Panc1 (cell line): ENCODE data around the gene CLECL1. TPM values are rescaled to one million over a fixed set of nuclear protein-coding genes. Genes with fewer than 3 reads are reported as not detected.

ENCODE experiments used
- ATAC-seq: fragments of 200-7000 bp; cut with Tn5 transposase; 2 replicates; pipeline ENCODE4 v1.9.1; 2020; ENCODE audit warnings: mild to moderate bottlenecking, moderate library complexity
- BruUV-seq: library from RNA; stranded (reverse); fragments of 400-500 nt; replicated peaks from 2 replicates; lab custom pipeline; 2021; lab: Mats Ljungman, UMichigan
- CTCF ChIA-PET: fragments of 300-600 bp; sonication (Branson Sonifier 250); formaldehyde crosslinking; loops from one replicate; lab custom pipeline; 2022; ENCODE audit warnings: antibody characterized with exemption; lab: Charles Lee
- POLR2A ChIA-PET: fragments of 300-600 bp; sonication (Branson Sonifier 250); formaldehyde crosslinking; loops from one replicate; lab custom pipeline; 2022; ENCODE audit warnings: antibody characterized with exemption; lab: Charles Lee
- DNase-seq: peaks from one replicate; pipeline ENCODE4 v3.0.0-alpha.2; 2010; ENCODE audit warnings: low read depth, low spot score
- H3K27ac ChIP-seq: 2 replicates; pipeline ENCODE4 v1.5.1; 2011; ENCODE audit warnings: mild to moderate bottlenecking, low read length, inconsistent platforms
- H3K27me3 ChIP-seq: fragments of 200-500 bp; sonication (Bioruptor generic); 2 replicates; pipeline ENCODE4 v1.6.0; 2014; ENCODE audit warnings: low read length, inconsistent platforms; ENCODE audit not compliant: control insufficient read depth, insufficient read depth
- H3K36me3 ChIP-seq: fragments of 200-500 bp; sonication (Bioruptor generic); 2 replicates; pipeline ENCODE4 v1.5.1; 2014; ENCODE audit warnings: inconsistent platforms, mild to moderate bottlenecking, low read length, moderate library complexity; ENCODE audit not compliant: control insufficient read depth, insufficient read depth
- H3K4me1 ChIP-seq: 2 replicates; pipeline ENCODE4 v1.5.1; 2011; ENCODE audit warnings: inconsistent platforms, mild to moderate bottlenecking, low read length, moderate library complexity; ENCODE audit not compliant: control insufficient read depth, insufficient read depth
- H3K4me3 ChIP-seq, 2 experiments: 2 replicates each; pipeline ENCODE4 v1.5.1; 2011 to 2012; ENCODE audit warnings: low read depth in 2 of 2, low read length in 2 of 2, mild to moderate bottlenecking in 2 of 2, inconsistent platforms in 1 of 2, moderate library complexity in 1 of 2
- H3K9me3 ChIP-seq: fragments of 200-500 bp; sonication (Bioruptor generic); 2 replicates; pipeline ENCODE4 v1.5.1; 2014; ENCODE audit warnings: low read depth, mild to moderate bottlenecking, inconsistent platforms, low read length, moderate library complexity; ENCODE audit not compliant: control insufficient read depth, insufficient read depth
- CTCF ChIP-seq: fragments of 450-650 bp; IDR thresholded peaks from 2 replicates; pipeline ENCODE4 v1.5.1; 2017; ENCODE audit warnings: mild to moderate bottlenecking
- POLR2AphosphoS5 ChIP-seq: IDR thresholded peaks from 2 replicates; pipeline ENCODE4 v1.6.1; 2012; ENCODE audit warnings: mild to moderate bottlenecking, low read depth, low read length, moderate library complexity
- REST ChIP-seq, 2 experiments: IDR thresholded peaks; 2 replicates each; pipeline ENCODE4 v1.6.1; 2011 to 2012; ENCODE audit warnings: low read depth in 2 of 2, control low read depth in 1 of 2, low read length in 1 of 2, mild to moderate bottlenecking in 1 of 2, moderate library complexity in 1 of 2; ENCODE audit not compliant: insufficient read depth in 1 of 2
- SIN3A ChIP-seq: IDR thresholded peaks from 2 replicates; pipeline ENCODE4 v1.6.1; 2012; ENCODE audit warnings: low read depth, mild to moderate bottlenecking, low read length, moderate library complexity, borderline replicate concordance; ENCODE audit not compliant: insufficient read depth
- TCF7L2 ChIP-seq: IDR thresholded peaks from 2 replicates; pipeline ENCODE4 v1.6.1; 2011; ENCODE audit warnings: mild to moderate bottlenecking, low read depth, low read length, inconsistent platforms
- in situ Hi-C: cut with HindIII; loops from 2 replicates; pipeline ENCODE4 v1.10.0; 2016; ENCODE audit warnings: low sequenced_read_pairs, low pct_unique_long_range_greater_than_20kb
- intact Hi-C: fragments of 100-400 bp; cut with micrococcal nuclease; formaldehyde crosslinking; loops from one replicate; pipeline ENCODE4 v1.10.0; 2022; ENCODE audit not compliant: unreplicated experiment
- total RNA-seq: library from RNA; stranded (reverse); gene quantifications from one replicate; pipeline ENCODE4 v1.2.1, GENCODE V29; 2021; ENCODE audit not compliant: unreplicated experiment

Gene CLECL1
- total RNA-seq, 1 experiment from 2014 or later = not detected

DNA sequence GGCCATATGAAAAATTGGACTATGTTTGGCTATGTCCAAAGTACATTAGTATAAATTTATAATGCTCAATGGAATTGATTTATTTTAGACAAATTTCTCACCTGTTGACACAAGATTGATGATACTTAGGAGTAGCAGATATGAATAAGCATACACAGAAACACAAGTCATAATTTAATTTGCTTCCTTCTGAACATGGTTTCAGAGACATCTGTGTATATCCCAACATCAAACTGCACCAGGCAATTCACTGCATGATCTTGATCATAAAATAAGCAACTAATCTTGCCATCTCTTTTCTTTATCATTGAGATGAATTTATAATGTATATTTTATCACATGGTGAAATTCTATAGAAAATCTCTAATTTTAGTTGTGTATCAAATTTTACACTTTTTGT, 3.8 kb downstream of the CLECL1 start:
- ATAC-seq (no peak), DNase-seq (no peak)
- ChIA-PET CTCF (no interaction called here), POLR2A (no interaction called here)
- in situ Hi-C loops = no loop called here
- Histone ChIP-seq H3K4me3 (no peak overlapping the region), H3K27me3 (no peaks in the 10 kb centered on the region), H3K9me3 (no peaks in the 10 kb centered on the region), H3K4me1 (no peaks in the 10 kb centered on the region), H3K36me3 (no peaks in the 10 kb centered on the region), H3K27ac (no peak overlapping the region)
- no TSS peak for BruUV-seq
- intact Hi-C loops = no loop called here
- TF ChIP-seq CTCF = no peak
- TF ChIP-seq SIN3A = no peak
- TF ChIP-seq POLR2AphosphoS5 = no peak

DNA sequence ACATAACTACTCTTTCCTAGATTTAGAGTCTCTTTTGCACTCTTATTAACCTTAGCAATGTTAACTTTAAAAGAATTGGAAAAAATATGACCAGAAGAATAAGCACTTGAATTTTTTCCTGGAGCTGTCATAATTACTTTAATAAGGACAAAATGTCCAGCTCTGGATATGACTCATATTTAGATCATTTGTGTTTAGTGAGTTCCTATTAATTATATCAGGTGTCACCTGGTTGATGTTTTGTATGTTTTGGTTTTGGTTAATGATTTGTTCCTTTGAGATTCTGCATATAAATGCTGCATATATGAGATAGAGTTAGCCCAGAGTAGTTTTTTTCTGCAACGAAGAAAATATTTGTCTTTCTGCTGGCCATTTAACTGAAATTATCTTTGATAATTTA, 5.1 kb downstream of the CLECL1 start:
- H3K27ac ChIP-seq = no peak overlapping the region
- no peak for DNase-seq
- POLR2A ChIA-PET = no interaction called here
- intact Hi-C loops (no loop called here), in situ Hi-C loops (no loop called here)
- ATAC-seq = no peak
- no peaks in the 10 kb centered on the region for H3K9me3 ChIP-seq
- H3K4me1 ChIP-seq = no peaks in the 10 kb centered on the region
- H3K4me3 ChIP-seq = no peak overlapping the region
- TF ChIP-seq CTCF = no peak
- TF ChIP-seq POLR2AphosphoS5 = no peak
- no peak for TF ChIP-seq REST (IDR thresholded peaks at IDR 0.05; ENCODE audit: insufficient read depth in 1 of 2, low read depth in 2 of 2, low read length in 1 of 2)
- no peak for TF ChIP-seq TCF7L2
- TF ChIP-seq SIN3A = no peak
- BruUV-seq = no TSS peak
- no peaks in the 10 kb centered on the region for H3K36me3 ChIP-seq
- H3K27me3 ChIP-seq = no peaks in the 10 kb centered on the region
- CTCF ChIA-PET = no interaction called here
